ENCODE measurements around the gene RET. TPM values are rescaled to one million over a fixed set of nuclear protein-coding genes. Genes with fewer than 3 reads are reported as not detected.

The RET gene
- total RNA-seq, 3 donors from 2014 or later, result 0.13 to 0.41 (median 0.13) TPM

DNA sequence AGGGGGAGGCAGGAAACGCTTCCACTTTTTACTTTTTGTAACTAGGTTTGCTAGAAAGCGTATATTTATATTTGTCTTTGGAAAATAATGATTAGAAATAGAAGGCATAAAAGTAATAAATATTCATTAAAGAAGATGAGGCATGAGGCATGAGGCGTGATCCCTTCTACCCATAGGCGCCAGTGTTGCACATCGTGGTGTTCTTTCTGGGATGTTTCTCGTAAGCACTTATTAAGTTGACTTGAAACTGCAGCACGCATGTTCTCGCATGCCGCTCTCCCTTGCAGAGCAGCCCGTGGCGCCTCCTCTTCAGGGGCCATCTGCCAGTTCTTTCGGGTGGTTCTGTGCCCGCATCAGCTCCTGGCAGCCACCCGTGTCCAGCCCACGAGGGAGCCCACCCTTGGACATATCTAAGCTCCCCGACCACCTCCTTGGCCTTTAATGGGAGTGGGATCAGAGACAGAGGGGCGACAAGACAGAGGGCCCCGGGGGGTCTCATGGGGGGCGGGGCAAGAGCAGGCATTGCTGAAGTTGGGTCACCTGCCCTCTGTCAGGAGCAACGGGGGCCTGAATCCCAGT, 32.9 kb downstream of the RET start:
- no peak for ATAC-seq
- Mint-ChIP-seq H3K4me1 (ENCODE audit: low read depth) (peaks cover 11% of the 10 kb centered on the region), H3K9me3 (no peaks in the 10 kb centered on the region), H3K4me3 (no peak overlapping the region), H3K36me3 (ENCODE audit: insufficient read depth) (no peaks in the 10 kb centered on the region), H3K27me3 (ENCODE audit: low read depth) (peaks cover 4% of the 10 kb centered on the region)
- no peak for DNase-seq

DNA sequence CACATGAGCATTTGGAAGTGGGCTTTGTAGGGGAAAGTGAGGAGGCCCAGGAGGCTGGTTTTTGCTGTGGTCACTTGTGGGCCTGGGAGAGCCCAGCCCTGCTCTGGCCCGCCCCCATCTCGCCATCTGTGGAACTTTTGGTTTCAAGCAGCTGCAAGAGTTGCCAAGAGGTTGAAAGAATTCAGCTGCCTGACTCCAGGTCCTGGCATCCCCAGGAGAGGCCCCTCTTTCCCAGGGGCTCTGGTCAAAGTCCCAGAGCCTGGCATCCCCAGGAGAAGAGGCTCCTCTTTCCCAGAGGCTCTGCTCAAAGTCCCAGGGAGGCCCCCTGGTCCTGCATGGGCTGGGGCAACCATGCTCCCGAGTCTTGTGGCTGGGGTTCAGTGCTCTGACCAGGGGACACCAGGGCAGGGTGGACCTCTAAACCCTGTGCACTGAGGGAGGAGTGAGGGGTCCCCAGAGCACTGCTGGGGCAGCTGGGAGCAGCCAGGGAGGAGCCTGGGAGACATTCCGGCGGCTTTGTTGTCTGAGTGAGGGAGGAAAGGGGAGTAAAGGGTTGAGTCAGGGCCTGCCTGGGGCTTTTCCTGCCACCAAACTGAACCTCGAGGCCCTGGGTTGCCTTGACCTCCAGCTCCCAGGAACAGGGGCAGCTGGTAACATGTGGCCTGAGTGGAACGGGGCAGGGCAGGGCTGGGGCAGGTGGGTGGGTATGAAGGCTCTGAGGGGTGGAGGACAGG, 33.6 kb downstream of the RET start:
- H3K36me3 Mint-ChIP-seq (ENCODE audit: insufficient read depth), result no peaks in the 10 kb centered on the region
- no peaks in the 10 kb centered on the region for H3K27me3 Mint-ChIP-seq (ENCODE audit: low read depth)
- DNase-seq, result no peak
- H3K9me3 Mint-ChIP-seq, result no peaks in the 10 kb centered on the region
- ATAC-seq, result no peak
- H3K4me1 Mint-ChIP-seq (ENCODE audit: low read depth), result peaks cover 7% of the 10 kb centered on the region
- H3K4me3 Mint-ChIP-seq, result no peak overlapping the region

DNA sequence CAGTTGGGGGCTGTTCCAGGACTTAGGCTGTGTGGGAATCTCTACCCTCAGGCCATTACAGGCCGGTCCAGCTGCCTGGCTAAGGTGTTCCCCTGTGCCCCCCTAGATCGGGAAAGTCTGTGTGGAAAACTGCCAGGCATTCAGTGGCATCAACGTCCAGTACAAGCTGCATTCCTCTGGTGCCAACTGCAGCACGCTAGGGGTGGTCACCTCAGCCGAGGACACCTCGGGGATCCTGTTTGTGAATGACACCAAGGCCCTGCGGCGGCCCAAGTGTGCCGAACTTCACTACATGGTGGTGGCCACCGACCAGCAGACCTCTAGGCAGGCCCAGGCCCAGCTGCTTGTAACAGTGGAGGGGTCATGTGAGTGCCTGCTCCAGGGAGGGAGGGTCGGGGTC, 34.2 kb downstream of the RET start:
- Mint-ChIP-seq H3K27me3 (ENCODE audit: low read depth) (no peaks in the 10 kb centered on the region), H3K36me3 (ENCODE audit: insufficient read depth) (no peaks in the 10 kb centered on the region), H3K4me3 (no peak overlapping the region), H3K4me1 (ENCODE audit: low read depth) (peaks cover 3% of the 10 kb centered on the region), H3K9me3 (no peaks in the 10 kb centered on the region)
- ATAC-seq (no peak), DNase-seq (no peak)

DNA sequence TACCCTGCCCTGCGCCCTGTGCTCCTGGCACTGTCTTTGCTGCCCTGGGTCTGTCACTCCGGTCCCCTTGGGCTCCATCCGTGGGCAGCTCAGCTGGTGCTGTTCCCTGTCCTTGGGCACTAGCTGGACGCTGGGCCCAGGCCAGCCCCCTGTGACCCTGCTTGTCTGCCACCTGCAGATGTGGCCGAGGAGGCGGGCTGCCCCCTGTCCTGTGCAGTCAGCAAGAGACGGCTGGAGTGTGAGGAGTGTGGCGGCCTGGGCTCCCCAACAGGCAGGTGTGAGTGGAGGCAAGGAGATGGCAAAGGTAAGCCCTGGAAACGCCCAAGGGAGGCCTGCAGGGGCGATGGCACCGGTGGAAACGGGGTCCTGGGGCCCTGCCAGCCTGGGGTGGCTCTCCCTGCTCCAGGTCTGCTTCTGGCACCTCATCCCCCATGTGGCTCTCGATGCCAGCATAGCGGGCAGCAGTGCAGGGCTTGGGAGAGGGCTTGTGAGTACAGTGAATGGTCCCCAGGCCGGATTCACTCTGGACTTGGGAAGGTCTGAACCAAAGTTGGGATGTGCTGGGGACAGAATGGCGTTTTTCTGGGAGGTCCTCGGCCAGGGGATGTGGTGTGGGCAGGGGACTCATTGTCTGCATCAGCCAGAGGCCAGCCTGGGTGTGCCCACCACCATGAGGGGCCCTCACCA, 35.2 kb downstream of the RET start:
- no peak for ATAC-seq
- Mint-ChIP-seq H3K9me3 (no peaks in the 10 kb centered on the region), H3K27me3 (ENCODE audit: low read depth) (no peaks in the 10 kb centered on the region), H3K36me3 (ENCODE audit: insufficient read depth) (no peaks in the 10 kb centered on the region), H3K4me3 (no peak overlapping the region), H3K4me1 (ENCODE audit: low read depth) (no peaks in the 10 kb centered on the region)
- no peak for DNase-seq

DNA sequence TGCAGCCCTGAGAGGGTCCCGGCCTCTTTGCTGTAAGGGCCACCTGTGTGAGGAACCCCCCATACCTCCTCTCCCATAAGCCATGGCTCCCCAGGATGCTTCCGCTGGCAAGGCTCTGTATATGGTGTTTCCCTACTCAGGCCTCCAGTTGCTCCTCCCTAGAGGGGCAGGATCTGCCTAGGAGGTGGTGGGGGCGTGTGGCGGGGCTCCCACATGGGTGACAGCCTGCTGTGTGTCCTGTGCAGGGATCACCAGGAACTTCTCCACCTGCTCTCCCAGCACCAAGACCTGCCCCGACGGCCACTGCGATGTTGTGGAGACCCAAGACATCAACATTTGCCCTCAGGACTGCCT, 35.7 kb downstream of the RET start:
- ATAC-seq (no peak), DNase-seq (no peak)
- Mint-ChIP-seq H3K36me3 (ENCODE audit: insufficient read depth) (no peaks in the 10 kb centered on the region), H3K4me1 (ENCODE audit: low read depth) (no peaks in the 10 kb centered on the region), H3K4me3 (no peak overlapping the region), H3K27me3 (ENCODE audit: low read depth) (no peaks in the 10 kb centered on the region), H3K9me3 (no peaks in the 10 kb centered on the region)

DNA sequence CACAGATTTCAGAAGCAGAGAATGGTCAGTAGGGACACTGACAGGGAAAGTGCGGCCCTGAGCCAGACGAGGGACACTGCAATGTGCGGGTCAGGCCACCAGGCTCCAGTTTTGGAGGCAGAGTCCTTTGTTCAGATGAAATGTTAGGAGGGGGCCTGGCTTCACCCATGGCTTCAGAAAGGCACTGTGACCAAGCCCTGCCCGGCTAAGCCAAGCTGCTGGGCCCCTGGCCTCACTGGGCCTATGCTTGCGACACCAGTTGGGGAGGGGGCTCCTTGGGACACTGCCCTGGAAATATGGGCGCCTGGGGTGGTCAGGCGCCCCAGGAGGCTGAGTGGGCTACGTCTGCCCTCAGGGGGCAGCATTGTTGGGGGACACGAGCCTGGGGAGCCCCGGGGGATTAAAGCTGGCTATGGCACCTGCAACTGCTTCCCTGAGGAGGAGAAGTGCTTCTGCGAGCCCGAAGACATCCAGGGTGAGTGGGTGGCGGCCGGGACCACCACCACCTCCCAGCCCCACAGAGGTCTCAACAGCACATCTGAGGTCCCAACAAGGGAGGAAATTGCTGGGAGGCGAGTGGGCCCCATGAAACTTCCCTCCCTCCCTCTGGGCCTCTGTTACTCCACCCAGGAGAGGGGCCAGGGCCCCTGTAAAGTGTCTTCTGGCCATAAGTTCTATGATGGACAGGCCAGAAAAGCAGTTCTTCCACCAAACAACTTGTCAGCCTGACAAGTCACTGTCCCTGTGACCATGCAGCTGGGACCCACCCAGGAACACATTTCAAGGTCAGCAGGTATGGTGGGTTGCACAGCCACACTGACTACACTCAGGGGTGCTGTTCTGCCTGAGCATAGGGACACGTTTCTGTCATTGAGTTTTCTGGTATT, 36.6 kb downstream of the RET start:
- ATAC-seq, result no peak
- no peaks in the 10 kb centered on the region for H3K9me3 Mint-ChIP-seq
- no peaks in the 10 kb centered on the region for H3K4me1 Mint-ChIP-seq (ENCODE audit: low read depth)
- no peak overlapping the region for H3K4me3 Mint-ChIP-seq
- no peaks in the 10 kb centered on the region for H3K27me3 Mint-ChIP-seq (ENCODE audit: low read depth)
- H3K36me3 Mint-ChIP-seq (ENCODE audit: insufficient read depth), result no peaks in the 10 kb centered on the region
- no peak for DNase-seq

DNA sequence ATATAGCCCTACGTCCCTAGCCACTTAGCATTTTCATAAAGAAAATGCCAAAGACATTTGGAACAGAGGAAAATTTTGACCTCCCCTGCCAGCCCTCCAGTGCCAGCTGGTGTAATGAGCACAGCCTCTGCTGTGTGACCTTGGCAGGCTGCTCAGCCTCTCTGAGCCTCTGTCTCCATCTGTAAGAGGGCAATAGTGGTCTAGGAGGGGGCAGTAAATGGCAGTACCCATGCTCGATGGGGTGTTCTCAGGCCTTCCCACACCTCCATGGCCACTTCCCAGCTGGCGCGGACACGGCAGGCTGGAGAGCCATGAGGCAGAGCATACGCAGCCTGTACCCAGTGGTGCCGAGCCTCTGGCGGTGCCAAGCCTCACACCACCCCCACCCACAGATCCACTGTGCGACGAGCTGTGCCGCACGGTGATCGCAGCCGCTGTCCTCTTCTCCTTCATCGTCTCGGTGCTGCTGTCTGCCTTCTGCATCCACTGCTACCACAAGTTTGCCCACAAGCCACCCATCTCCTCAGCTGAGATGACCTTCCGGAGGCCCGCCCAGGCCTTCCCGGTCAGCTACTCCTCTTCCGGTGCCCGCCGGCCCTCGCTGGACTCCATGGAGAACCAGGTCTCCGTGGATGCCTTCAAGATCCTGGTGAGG, 37.3 kb downstream of the RET start:
- Mint-ChIP-seq H3K4me3 (no peak overlapping the region), H3K27me3 (ENCODE audit: low read depth) (no peaks in the 10 kb centered on the region), H3K4me1 (ENCODE audit: low read depth) (no peaks in the 10 kb centered on the region), H3K9me3 (no peaks in the 10 kb centered on the region), H3K36me3 (ENCODE audit: insufficient read depth) (no peaks in the 10 kb centered on the region)
- ATAC-seq, result no peak
- DNase-seq, result no peak

DNA sequence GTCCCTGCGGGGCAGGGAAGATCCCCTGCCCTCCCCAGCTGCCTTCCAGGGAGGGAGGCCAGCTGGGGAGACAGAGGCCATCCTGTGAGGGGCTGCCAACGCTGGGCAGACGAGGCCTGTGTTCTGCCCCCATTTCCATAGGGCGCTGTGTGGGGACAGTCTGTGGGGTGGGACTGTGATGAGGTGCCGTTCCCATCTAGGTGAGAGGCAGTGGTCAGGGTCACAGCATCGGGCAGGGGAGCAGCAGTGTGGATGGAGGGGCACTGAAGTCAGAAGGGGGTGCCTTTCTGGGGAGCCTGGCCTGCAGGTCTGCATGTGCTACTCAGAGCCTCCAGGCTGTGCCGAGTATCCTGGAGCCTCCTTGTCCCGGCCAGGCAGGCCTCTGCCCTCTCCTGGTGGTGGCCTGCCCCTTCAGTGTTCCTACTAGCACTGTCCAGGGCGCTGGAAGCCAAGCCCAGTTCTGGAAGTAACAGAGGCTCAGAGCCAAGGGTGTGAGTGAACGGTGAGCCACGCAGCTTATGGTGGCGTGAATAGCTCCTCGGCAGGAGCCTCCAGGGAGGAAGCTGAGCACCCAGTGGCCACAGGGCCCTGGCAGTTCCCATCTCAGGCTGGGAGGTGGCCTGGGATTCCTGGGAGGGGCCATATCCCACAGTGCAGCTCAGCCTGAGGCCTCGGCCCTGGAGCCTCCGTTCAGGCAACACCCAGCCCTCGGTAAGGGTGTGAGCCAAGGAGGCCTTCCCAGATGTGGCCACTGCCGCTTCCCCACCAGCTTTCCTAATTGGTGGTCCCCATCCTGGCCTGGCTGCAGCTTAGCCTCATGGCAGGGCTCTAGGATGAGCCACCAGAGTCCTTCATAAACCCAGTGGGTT, 38.1 kb downstream of the RET start:
- no peak for ATAC-seq
- DNase-seq, result no peak
- no peaks in the 10 kb centered on the region for H3K36me3 Mint-ChIP-seq (ENCODE audit: insufficient read depth)
- no peaks in the 10 kb centered on the region for H3K9me3 Mint-ChIP-seq
- H3K4me3 Mint-ChIP-seq, result no peak overlapping the region
- no peaks in the 10 kb centered on the region for H3K27me3 Mint-ChIP-seq (ENCODE audit: low read depth)
- H3K4me1 Mint-ChIP-seq (ENCODE audit: low read depth), result no peaks in the 10 kb centered on the region

DNA sequence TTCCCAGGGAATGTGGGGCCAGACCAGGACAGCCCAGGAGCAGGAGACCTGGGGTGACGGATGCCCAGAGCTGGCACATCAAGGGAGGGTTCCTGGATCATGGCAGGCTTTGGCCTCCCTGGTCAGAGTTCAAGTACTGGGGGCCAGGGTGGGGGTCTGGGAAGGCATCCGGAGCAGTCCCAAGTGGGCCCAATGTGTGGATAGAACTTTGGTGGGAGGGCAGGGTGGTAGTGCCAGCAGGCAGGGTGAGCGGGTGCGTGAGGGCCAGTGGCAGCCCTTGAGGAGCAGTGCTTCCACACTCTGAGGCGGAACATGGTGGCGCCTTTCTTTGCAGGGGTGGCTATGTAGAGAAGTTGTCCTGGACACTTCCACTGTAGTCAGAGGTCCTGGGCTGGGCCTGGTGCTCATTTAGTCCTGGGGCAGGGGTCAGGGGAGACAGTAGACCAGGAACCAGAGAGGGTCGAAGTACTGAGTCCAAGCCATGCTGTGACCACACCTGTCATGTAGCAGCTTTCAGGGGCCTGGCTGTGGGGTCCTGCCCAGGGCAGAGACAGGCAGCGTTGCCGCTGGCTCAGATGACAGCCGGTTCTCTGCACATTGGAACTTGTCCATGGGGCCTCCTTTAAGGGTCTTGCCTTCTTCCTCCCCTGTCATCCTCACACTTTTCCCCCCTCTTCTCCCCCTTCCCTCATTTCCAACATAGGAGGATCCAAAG, 39.2 kb downstream of the RET start:
- peaks cover 9% of the 10 kb centered on the region for H3K4me1 Mint-ChIP-seq (ENCODE audit: low read depth)
- DNase-seq (no peak), ATAC-seq (no peak)
- no peaks in the 10 kb centered on the region for H3K36me3 Mint-ChIP-seq (ENCODE audit: insufficient read depth)
- H3K4me3 Mint-ChIP-seq, result no peak overlapping the region
- no peaks in the 10 kb centered on the region for H3K27me3 Mint-ChIP-seq (ENCODE audit: low read depth)
- no peaks in the 10 kb centered on the region for H3K9me3 Mint-ChIP-seq

DNA sequence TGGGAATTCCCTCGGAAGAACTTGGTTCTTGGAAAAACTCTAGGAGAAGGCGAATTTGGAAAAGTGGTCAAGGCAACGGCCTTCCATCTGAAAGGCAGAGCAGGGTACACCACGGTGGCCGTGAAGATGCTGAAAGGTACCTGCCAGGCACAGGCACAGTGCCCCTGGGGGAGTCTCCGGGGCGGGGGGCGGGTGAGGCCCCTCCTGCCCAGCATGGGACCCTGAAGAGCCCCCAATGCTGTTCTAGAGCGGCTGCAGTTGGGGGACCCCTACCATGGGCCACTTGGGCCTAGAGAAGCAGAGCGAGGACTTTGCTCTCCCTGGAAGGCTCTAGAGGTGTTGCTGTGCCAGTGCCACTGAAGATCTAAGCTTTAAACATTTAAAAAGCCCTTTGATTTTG, 39.7 kb downstream of the RET start:
- Mint-ChIP-seq H3K9me3 (no peaks in the 10 kb centered on the region), H3K27me3 (ENCODE audit: low read depth) (no peaks in the 10 kb centered on the region), H3K36me3 (ENCODE audit: insufficient read depth) (no peaks in the 10 kb centered on the region), H3K4me1 (ENCODE audit: low read depth) (peaks cover 14% of the 10 kb centered on the region), H3K4me3 (no peak overlapping the region)
- no peak for DNase-seq
- no peak for ATAC-seq

DNA sequence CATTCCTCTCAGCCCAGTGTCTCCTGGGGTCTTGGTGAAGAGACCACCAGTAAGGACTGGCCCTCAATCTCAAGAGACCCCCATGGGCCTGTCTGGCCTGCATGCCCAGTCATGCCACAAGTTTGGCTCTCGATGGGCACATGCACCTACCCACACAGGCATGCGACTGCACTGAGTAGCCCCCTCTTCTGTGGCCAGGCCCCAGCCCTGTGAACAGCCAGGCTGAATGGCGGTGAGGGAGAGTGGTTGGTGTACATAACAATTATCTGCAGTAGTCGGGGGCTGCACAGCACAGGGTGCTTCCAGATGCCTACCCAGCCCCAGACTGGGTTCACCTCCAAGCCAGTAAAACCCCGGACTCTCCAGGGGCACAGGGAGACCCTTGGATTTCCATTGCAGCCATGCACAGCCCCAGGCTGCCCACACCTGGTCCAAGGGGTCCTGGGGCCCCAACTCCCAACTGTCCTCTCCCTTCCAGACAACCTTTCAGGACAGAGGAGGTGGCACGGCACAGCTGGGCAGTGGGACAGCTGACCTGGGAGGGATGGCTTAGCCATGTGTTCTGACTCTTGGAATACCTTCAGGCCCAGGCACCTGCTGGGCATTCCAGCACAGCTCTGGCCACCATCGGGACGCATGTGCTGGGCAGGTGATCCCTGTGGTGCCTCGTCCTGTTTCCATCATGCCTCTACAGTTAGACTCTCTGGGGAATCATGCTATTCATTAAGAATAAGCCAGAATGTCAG, 40.3 kb downstream of the RET start:
- ATAC-seq (no peak), DNase-seq (no peak)
- Mint-ChIP-seq H3K4me1 (ENCODE audit: low read depth) (peaks cover 20% of the 10 kb centered on the region), H3K36me3 (ENCODE audit: insufficient read depth) (no peaks in the 10 kb centered on the region), H3K9me3 (no peaks in the 10 kb centered on the region), H3K4me3 (no peak overlapping the region), H3K27me3 (ENCODE audit: low read depth) (no peaks in the 10 kb centered on the region)

DNA sequence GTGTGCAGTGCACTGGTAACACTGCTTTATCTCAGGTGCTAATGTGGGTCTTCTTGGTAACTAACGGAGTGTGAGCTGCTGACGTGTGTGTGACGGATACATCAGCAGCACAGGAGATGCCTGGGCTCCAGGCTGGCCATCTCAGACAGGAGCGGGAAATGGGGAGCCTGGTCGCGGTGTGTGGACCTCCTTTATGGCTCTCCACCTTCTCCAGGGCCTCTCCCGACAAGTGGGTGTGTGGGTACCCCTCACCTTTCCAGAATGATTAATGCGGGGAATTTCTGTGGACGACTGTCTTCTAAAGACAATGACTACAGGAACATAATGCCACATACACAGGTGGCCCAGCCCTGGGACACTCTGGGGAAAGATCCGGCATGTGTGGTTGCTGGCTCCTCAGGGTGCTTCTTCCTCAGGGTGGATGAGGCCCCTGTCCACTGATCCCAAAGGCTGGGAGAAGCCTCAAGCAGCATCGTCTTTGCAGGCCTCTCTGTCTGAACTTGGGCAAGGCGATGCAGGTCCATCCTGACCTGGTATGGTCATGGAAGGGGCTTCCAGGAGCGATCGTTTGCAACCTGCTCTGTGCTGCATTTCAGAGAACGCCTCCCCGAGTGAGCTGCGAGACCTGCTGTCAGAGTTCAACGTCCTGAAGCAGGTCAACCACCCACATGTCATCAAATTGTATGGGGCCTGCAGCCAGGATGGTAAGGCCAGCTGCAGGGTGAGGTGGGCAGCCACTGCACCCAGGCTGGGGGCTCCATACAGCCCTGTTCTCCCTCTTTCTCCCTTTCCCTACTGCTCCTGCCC, 41.1 kb downstream of the RET start:
- Mint-ChIP-seq H3K9me3 (no peaks in the 10 kb centered on the region), H3K36me3 (ENCODE audit: insufficient read depth) (no peaks in the 10 kb centered on the region), H3K4me3 (no peak overlapping the region), H3K27me3 (ENCODE audit: low read depth) (no peaks in the 10 kb centered on the region), H3K4me1 (ENCODE audit: low read depth) (peaks cover 28% of the 10 kb centered on the region)
- DNase-seq (no peak), ATAC-seq (no peak)

Measured in activated T-cell treated with anti-CD3 and anti-CD28 coated beads, Interleukin-2, amount 50 U/mL, for 4 hours (primary cell).